Left lobe of liver (tissue), 2 donors: ENCODE results near the gene AKR1B15. TPM values are rescaled to one million over a fixed set of nuclear protein-coding genes. Genes with fewer than 3 reads are reported as not detected.
"Not testable (repeated sequence)": the region's sequence is repeated elsewhere in the genome, so short reads cannot be mapped to it uniquely, and the experiment has no call there.

Source experiments
- ATAC-seq: fragments of 200-7000 bp; cut with Tn5 transposase; one replicate; pipeline ENCODE4 v1.9.1; 2020; ENCODE audit warnings: mild to moderate bottlenecking, moderate library complexity
- DNase-seq: peaks from one replicate; pipeline ENCODE4 v3.0.0-alpha.2; 2020; ENCODE audit warnings: low spot score
- total RNA-seq: library from RNA; stranded (reverse); gene quantifications from one replicate; pipeline ENCODE4 v1.2.1, GENCODE V29; 2021
- donor health status: DM: no; HTN: no; CAD: no; lungs with moderate emphysema.
- donor health status: DM: no; HTN: yes; CAD: no.

AKR1B15 gene
- total RNA-seq, 1 donor from 2014 or later: not detected

DNA sequence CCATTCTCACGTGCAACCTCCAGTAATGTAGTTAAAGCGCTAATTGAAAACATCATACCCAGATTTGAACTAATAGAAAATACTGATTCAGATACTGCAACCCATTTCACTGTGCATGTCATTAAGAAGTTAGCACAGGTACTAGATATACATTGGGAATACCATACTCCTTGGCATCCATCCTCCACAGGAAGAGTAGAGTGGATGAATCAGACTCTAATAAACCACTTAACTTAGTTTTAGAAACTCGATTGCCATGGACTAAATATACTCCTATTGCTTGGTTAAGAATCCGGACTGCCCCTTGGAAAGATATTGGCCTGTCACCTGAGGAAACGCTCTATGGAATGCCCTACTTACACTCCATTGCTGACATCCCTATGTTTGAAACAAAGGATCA, 9.5 kb downstream of the AKR1B15 start:
- DNase-seq: no peak
- ATAC-seq: no peak

DNA sequence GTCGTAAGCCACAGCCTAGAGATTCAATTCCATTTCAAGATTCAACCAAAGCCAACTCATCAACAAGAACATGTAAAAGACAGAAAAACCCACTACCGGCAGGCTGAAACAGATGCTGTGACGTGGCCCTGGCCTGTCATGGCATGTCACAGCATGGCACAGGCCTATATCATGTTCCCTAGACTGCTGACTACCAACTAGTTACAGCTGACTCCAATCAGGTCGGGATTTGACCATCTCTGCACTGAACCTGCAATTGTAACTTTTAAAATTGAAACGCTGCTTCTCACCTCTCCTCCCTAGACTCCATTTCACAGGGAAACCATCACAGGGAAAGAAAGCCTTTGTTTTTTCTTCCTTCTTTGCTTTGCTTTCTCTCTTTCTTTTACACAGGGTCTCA, 12.7 kb downstream of the AKR1B15 start:
- not testable (repeated sequence) for ATAC-seq, DNase-seq

GRCh38 chr7:134562136-134562535, 13.2 kb downstream of the AKR1B15 start:
- peak; percentile 12 for ATAC-seq

GRCh38 chr7:134563398-134563749, 14.5 kb downstream of the AKR1B15 start:
- ATAC-seq, DNase-seq: not testable (repeated sequence)

More at GRCh38 chr7:134562136-134562535, 13.2 kb downstream of the AKR1B15 start:
- DNase-seq: no peak

- ATAC-seq (no peak), DNase-seq (no peak)
Observed at GRCh38 chr7:134565643-134566136, 16.8 kb downstream of the AKR1B15 start.

GRCh38 chr7:134567368-134567767, 18.5 kb downstream of the AKR1B15 start:
- ATAC-seq (no peak), DNase-seq (no peak)

GRCh38 chr7:134569962-134570361, 21.1 kb downstream of the AKR1B15 start:
- not testable (repeated sequence) for DNase-seq, ATAC-seq

DNA sequence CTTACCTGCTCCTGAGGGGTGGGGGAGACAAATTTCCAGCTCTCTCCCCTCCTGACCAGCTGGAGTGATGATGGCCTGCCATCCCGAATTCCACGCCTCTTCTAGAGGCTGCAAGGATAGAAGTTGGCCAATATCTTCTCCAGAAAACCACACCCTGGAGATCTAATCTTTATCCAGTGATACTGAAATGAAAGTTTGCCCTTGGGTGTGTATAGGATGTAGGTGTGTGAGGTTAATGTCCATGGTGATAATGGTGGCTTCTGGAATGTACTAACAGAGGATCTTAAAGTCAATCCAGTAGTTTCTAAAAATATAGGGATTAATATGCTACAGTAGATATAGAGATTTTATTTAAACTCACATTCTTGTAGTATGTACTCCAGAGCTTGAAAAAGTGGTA, 22.2 kb downstream of the AKR1B15 start:
- ATAC-seq (no peak), DNase-seq (no peak)

DNA sequence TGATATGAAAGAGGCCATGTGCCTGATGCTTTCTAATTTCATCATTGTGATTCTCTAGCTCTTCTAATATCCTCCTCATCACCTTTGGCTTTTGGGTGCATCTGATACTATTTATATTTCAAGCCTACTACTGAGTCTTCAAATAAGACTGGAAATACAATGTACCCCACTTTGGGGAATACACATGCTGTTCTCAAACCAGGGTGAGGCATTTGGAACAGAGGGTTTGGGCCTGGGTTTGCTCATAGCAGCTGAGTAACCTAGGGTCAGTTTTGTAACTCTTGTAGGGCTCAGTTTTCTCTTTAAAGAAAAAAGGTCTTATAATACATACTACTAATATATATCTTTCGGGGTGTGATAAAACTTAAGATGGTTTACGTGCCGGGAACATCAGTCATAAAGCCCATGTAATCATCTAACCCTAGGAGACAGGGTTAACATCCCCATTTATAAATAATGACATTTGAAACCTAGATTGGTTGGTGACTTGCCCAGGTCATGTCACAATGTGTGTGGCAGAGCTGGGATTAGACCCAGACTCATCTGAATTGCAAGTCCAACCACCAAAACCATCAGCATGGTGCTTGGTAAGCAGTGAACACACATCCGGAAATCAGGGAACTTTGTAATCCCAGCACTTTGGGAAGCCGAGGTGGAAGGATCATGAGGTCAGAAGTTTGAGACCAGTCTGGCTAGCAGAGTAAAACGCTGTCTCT, 23.0 kb downstream of the AKR1B15 start:
- ATAC-seq (no peak), DNase-seq (no peak)

- ATAC-seq (no peak), DNase-seq (no peak)
Observed at GRCh38 chr7:134574322-134574721, 25.4 kb downstream of the AKR1B15 start.

DNA sequence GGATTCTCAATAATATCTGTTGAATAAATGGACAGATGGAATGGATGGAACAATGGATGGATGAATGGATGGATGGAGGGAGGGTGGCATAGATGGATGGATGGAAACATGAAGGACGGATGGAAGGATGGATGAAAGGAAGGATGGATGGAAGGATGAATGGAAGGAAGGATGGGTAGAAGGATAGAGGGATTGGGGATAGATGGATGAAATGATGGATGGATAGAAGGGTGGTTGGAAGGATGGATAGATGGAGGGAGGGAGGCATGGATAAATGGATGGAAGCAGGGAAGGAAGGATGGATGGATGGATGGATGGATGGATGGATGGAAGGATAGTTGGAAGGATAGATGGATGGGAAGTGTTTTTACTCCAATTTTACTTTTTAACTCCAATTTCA, 35.4 kb downstream of the AKR1B15 start:
- no peak for ATAC-seq
- no peak for DNase-seq

- ATAC-seq: no peak
- DNase-seq: no peak
Observed at GRCh38 chr7:134585897-134586296, 37.0 kb downstream of the AKR1B15 start.

GRCh38 chr7:134587750-134588149, 38.8 kb downstream of the AKR1B15 start:
- DNase-seq (no peak), ATAC-seq (no peak)

DNA sequence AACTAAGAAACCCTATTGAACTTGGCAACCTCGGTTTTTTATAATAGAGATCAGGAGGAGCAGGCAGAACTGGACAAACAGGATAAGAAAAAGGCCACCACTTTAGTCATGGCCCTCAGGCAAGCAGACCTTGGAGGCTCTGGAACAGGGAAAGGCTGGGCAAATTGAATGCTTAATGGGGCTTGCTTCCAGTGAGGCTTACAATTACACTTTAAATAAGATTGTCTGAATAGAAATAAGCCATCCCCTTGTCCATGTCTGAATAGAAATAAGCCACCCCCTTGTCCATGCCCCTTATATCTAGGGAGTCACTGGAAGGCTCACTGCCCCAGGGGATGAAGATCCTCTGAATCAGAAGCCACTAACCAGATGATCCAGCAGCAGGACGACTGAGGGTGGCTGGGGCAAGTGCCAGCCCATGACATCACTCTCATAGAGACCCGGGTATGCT, 40.6 kb downstream of the AKR1B15 start:
- ATAC-seq: no peak

GRCh38 chr7:134593530-134594392, 44.9 kb downstream of the AKR1B15 start:
- peak; percentile 84 for DNase-seq

More for the DNA sequence above, 40.6 kb downstream of the AKR1B15 start:
- no peak for DNase-seq

GRCh38 chr7:134594877-134595276, 46.0 kb downstream of the AKR1B15 start:
- DNase-seq (no peak), ATAC-seq (no peak)

More at GRCh38 chr7:134593530-134594392, 44.9 kb downstream of the AKR1B15 start:
- ATAC-seq: peak; percentile 95

- no peak for DNase-seq
- no peak for ATAC-seq
Observed at GRCh38 chr7:134599371-134599770, 50.5 kb downstream of the AKR1B15 start.

DNA sequence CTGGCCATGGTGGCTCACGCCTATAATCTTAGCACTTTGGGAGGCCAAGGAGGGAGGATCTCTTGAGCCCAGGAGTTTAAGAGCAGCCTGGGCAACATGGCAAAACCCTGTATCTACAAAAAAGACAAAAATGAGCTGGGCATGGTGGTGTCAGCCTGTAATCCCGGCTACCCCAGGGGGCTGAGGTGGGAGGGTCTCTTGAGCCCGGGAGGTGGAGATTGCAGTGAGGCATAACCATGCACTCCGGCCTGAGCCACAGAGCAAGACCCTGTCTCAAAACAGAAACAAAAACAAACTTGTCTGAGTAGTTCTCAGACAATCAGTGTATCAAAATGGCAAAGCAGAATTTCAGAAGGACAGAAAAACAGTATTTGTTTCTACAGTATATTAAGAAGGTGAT, 52.5 kb downstream of the AKR1B15 start:
- ATAC-seq (no peak), DNase-seq (no peak)

DNA sequence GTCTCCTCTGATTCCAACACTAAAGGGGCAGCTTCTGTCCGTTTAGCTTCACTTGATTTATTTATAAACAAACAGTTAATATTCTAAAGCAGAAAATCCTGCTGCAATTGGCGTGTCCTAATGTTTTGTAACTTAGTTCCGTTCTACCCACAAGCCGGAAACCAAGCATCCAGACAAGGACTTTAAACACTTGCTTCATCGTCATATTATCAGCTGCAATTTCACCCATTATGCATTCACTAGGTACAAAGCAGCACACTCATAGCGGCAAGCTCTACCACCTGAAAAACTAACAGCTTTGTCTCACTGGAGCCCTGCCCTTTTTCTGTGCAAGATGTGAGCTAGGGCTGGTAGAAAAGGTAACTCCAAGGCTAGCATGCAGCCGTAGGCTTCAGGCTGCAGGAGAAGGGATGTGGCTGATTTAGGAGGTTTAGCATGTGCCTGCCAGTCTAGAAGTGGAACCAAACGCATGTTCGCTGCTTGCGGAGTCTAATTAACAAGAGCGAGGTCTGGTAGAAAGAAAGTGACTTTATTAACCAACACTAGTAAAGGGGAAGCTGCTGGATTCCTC, 54.1 kb downstream of the AKR1B15 start:
- ATAC-seq (peak; percentile 78), DNase-seq (peak; percentile 47)

- peak; percentile 60 for DNase-seq
- ATAC-seq: peak; percentile 89
Observed at GRCh38 chr7:134605978-134606923, 57.3 kb downstream of the AKR1B15 start.
